Type B pancreatic cell (in vitro differentiated cells): ENCODE measurements around the gene KCNK16. TPM values are rescaled to one million over a fixed set of nuclear protein-coding genes. Genes with fewer than 3 reads are reported as not detected.

Source experiments
- DNase-seq: peaks from one replicate; pipeline ENCODE4 v3.0.0; 2021; ENCODE audit warnings: mixed read lengths; ENCODE audit not compliant: unreplicated experiment; ENCODE audit errors: extremely low spot score
- H3K27ac Mint-ChIP-seq: 2 replicates; pipeline ENCODE4 v1.8.0; 2021; ENCODE audit warnings: mild to moderate bottlenecking, mixed read lengths
- H3K27me3 Mint-ChIP-seq: 2 replicates; pipeline ENCODE4 v1.8.0; 2021; ENCODE audit warnings: mixed read lengths
- H3K36me3 Mint-ChIP-seq: 2 replicates; pipeline ENCODE4 v1.8.0; 2021; ENCODE audit warnings: mixed read lengths
- H3K4me1 Mint-ChIP-seq: one replicate; pipeline ENCODE4 v1.8.0; 2021; ENCODE audit warnings: mixed read lengths; ENCODE audit not compliant: unreplicated experiment
- H3K4me3 Mint-ChIP-seq: 2 replicates; pipeline ENCODE4 v1.8.0; 2021; ENCODE audit warnings: mild to moderate bottlenecking, mixed read lengths
- H3K9me3 Mint-ChIP-seq: 2 replicates; pipeline ENCODE4 v1.8.0; 2021; ENCODE audit warnings: mixed read lengths
- total RNA-seq: library from RNA; stranded (reverse); gene quantifications from 2 replicates; pipeline ENCODE4 v1.2.1, GENCODE V29; 2021; ENCODE audit warnings: low replicate concordance
- TF ChIP-seq, protein P1 (sequence below): fragments of 200-600 bp; sonication (generic); conservative IDR thresholded peaks from 2 replicates; pipeline ENCODE4 v1.5.0; 2021; ENCODE audit warnings: antibody characterized with exemption, mild to moderate bottlenecking

KCNK16 gene
- total RNA-seq, 1 donor from 2014 or later = 22.6 TPM

DNA sequence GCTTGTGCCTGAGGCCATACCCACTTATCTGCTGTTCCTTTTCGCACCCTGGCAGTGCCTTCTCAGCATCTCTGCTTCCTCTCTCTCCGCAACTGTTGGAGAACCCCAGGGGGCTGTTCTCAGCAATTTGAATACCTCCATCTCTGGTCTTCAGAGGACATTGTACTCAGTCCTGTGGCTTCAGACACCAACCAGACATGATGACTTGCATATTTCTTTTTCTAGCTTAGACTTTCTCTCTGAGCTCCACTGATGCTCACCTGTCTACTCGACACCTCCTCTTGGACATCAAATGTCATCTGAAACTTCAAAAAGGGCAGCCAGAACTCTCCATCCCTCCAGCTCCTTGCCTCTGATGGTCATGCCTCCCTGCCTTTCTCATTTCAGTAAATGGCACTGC is 18.9 kb upstream of the KCNK16 start:
- Mint-ChIP-seq H3K9me3 (no peaks in the 10 kb centered on the region), H3K36me3 (no peaks in the 10 kb centered on the region), H3K4me3 (no peak overlapping the region), H3K27ac (no peak overlapping the region), H3K27me3 (peaks cover 13% of the 10 kb centered on the region), H3K4me1 (peaks cover 21% of the 10 kb centered on the region)
- DNase-seq = no peak
- TF ChIP-seq, protein P1, sequence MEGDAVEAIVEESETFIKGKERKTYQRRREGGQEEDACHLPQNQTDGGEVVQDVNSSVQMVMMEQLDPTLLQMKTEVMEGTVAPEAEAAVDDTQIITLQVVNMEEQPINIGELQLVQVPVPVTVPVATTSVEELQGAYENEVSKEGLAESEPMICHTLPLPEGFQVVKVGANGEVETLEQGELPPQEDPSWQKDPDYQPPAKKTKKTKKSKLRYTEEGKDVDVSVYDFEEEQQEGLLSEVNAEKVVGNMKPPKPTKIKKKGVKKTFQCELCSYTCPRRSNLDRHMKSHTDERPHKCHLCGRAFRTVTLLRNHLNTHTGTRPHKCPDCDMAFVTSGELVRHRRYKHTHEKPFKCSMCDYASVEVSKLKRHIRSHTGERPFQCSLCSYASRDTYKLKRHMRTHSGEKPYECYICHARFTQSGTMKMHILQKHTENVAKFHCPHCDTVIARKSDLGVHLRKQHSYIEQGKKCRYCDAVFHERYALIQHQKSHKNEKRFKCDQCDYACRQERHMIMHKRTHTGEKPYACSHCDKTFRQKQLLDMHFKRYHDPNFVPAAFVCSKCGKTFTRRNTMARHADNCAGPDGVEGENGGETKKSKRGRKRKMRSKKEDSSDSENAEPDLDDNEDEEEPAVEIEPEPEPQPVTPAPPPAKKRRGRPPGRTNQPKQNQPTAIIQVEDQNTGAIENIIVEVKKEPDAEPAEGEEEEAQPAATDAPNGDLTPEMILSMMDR = no peak

DNA sequence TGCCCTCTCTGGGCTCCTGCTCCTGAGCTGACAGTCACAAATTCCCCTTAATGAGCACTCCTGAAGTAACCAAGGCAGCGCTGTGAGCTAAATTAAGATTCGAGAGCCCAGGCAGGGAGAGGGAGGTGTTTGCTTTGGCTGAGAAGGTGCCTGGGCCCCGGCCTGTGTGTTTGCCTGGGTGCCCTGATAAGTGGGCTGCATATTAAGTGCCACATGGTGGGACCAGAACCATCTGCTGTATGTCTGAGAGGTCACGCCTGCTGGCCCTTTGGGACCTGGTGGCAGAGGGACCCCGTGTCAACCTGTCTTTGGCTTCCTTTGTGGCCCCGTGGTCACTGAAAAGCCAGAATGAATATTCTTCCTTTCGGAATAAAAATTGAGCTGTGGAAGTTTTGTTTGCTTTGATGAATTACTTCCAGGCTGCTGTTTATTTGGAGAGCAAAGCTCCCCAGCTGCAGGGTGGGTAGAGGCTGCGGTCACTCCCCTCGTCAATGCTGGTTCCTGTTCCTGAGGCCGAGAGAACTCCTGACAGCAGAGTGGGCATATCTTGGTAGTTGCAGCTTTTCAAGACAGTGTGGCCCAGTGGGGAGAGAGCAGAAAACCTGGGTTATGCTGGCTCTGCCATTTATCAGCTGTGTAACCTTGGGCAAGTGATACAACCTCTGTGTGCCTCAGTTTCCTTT is 17.5 kb upstream of the KCNK16 start:
- Mint-ChIP-seq H3K4me3 (no peak overlapping the region), H3K27me3 (peaks cover 13% of the 10 kb centered on the region), H3K9me3 (no peaks in the 10 kb centered on the region), H3K36me3 (no peaks in the 10 kb centered on the region), H3K4me1 (peaks cover 27% of the 10 kb centered on the region), H3K27ac (no peak overlapping the region)
- TF ChIP-seq, protein P1 = no peak
- DNase-seq = no peak

DNA sequence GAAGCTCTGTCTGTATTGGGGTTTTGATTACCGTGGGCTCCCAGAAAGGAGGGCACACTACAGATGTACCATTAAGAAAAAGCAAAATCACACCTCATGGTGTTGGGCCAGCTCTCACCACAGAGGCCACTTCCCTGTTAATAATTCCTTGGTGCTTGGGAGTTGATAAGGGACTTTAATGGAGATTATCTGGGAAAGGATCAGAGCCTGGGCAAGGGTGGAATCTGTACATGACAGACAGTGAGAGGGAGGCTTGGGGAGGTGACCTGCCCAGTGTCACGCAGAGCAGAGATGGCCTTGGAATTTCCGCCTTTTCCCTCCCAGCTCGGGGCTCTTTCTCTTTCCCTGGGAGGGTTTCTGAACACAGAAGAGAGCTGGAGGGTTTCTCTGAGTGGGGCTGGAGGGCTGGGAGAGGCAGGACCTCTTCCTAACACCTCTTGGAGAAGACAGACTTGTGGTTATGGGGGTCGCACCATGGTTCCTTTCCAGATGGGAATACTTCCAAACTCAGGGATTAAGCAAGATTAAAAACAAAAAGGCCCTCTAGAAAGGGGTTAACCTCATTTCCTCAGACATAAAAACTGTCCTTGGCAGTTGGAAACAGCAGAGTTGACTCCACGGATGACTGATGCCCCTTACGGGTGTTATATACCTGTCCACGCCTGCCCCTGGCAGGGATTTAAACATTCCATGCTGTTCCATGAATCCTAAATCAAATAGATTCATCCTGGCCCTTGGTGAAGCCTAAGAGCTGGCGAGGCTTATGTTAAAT is 16.8 kb upstream of the KCNK16 start:
- DNase-seq = no peak
- Mint-ChIP-seq H3K27ac (no peak overlapping the region), H3K27me3 (peaks cover 16% of the 10 kb centered on the region), H3K4me1 (peaks cover 21% of the 10 kb centered on the region), H3K36me3 (no peaks in the 10 kb centered on the region), H3K9me3 (no peaks in the 10 kb centered on the region), H3K4me3 (no peak overlapping the region)
- TF ChIP-seq, protein P1 = no peak

DNA sequence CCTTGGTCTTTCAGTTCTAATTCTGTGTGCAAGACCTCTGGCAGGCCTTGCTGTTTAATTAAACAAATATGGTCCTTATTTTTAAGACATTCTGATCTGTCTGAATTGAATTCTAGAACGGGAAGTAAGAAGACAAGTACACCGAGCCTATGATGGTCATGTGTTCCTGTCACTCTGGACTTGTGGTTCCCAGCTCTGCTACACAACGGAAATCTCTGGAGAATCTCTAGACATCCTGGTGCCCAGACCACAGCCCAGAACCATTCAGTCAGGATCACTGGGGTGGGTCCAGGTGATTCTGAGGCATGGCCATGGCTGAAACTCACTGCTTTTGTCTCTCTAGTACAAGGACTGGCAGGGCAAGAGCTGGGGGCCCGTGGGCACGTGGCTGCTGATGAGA is 15.9 kb upstream of the KCNK16 start:
- H3K4me3 Mint-ChIP-seq = no peak overlapping the region
- DNase-seq = no peak

DNA sequence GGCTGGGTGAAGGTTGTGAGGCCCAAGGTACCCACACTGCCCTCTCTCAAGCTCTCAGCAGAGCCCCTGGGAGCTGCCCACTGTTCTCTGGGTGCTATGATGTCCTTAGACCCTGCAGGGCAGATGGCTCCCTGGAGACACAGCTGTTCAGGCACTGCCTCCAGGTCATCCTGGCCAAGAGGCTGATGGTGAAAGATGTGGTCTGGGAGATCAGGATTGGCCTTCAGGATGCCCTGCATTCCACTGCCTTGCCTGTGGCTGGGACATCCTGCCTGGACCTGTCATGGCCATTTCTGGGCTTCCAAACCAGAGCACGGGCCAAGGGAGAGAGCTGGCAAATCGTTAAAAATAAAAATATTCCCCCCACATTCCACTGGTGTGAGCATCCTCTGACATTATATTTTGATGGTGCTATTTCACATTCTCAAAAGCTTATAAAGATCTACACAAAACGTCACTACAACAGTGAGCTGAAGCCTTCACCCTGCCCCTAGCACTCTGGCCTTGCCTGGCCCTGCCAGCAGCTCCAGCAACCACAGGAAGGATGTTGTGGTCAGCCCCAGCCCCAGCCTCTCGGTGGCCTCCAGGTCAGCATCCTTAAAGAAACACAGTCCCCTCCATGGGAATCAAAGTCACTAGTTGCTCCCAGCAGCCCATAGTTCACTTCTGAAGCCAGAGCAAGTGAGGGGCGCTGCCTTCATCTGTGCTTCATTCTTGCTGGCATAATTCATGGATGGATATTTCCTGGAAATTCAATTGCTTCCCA is 13.5 kb upstream of the KCNK16 start:
- Mint-ChIP-seq H3K4me3 (no peak overlapping the region), H3K9me3 (no peaks in the 10 kb centered on the region), H3K4me1 (peaks cover 21% of the 10 kb centered on the region), H3K27me3 (peaks cover 21% of the 10 kb centered on the region), H3K27ac (no peak overlapping the region), H3K36me3 (no peaks in the 10 kb centered on the region)
- TF ChIP-seq, protein P1 = no peak
- no peak for DNase-seq

More for the DNA sequence above, 15.9 kb upstream of the KCNK16 start:
- peaks cover 21% of the 10 kb centered on the region for H3K4me1 Mint-ChIP-seq
- peaks cover 16% of the 10 kb centered on the region for H3K27me3 Mint-ChIP-seq
- no peak overlapping the region for H3K27ac Mint-ChIP-seq
- TF ChIP-seq, protein P1 = no peak
- H3K9me3 Mint-ChIP-seq = no peaks in the 10 kb centered on the region
- H3K36me3 Mint-ChIP-seq = no peaks in the 10 kb centered on the region
